Measurements from ENCODE around the gene KHDRBS1. TPM values are rescaled to one million over a fixed set of nuclear protein-coding genes. Genes with fewer than 3 reads are reported as not detected.
"Not testable (repeated sequence)": the region's sequence is repeated elsewhere in the genome, so short reads cannot be mapped to it uniquely, and the experiment has no call there.

The KHDRBS1 gene
- total RNA-seq, 1 donor from 2014 or later: 39.8 TPM

GRCh38 chr1:31987135-31987619, 26.5 kb upstream of the KHDRBS1 start:
- FAIRE-seq (no peak), DNase-seq (ENCODE audit: low read depth) (no peak)

DNA sequence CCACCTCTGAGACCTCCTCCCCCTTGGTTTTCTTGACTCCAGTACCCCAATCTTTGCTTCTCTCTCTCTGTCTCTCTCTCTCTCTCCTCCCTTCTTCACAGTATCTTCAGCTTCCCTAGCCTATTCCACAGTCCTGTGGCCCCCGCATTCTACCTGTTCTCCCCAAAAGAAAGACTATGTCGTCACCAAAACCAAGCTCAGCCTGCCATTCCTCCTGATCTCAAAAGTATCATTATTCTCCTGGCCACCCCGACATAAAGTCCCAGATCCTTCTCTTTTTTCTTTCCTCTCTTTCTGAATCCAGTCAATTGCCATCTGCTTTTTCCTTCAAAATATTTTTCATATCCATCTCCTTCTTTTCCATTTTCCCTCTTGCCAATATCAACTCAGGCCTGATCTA, 23.7 kb upstream of the KHDRBS1 start:
- no peak for DNase-seq (ENCODE audit: low read depth)
- H3K36me3 ChIP-seq (ENCODE audit: control insufficient read depth, insufficient read depth, low read length): no peaks in the 10 kb centered on the region
- no peaks in the 10 kb centered on the region for H3K27me3 ChIP-seq (ENCODE audit: control insufficient read depth, insufficient read depth, low read length)
- H3K4me3 ChIP-seq (ENCODE audit: low read depth, low read length): no peak overlapping the region
- TF ChIP-seq CTCF (IDR thresholded peaks at IDR 0.05; ENCODE audit: insufficient read depth, low read length, severe bottlenecking): no peak
- FAIRE-seq: no peak

More at GRCh38 chr1:31987135-31987619, 26.5 kb upstream of the KHDRBS1 start:
- Histone ChIP-seq H3K27me3 (ENCODE audit: control insufficient read depth, insufficient read depth, low read length) (no peaks in the 10 kb centered on the region), H3K4me3 (ENCODE audit: low read depth, low read length) (no peak overlapping the region), H3K36me3 (ENCODE audit: control insufficient read depth, insufficient read depth, low read length) (no peaks in the 10 kb centered on the region)
- no peak for TF ChIP-seq CTCF (IDR thresholded peaks at IDR 0.05; ENCODE audit: insufficient read depth, low read length, severe bottlenecking)

GRCh38 chr1:31991182-31991581, 22.5 kb upstream of the KHDRBS1 start:
- H3K27me3 ChIP-seq (ENCODE audit: control insufficient read depth, insufficient read depth, low read length): no peaks in the 10 kb centered on the region
- H3K4me3 ChIP-seq (ENCODE audit: low read depth, low read length): no peak overlapping the region
- no peak for DNase-seq (ENCODE audit: low read depth)
- no peak for TF ChIP-seq CTCF (IDR thresholded peaks at IDR 0.05; ENCODE audit: insufficient read depth, low read length, severe bottlenecking)
- FAIRE-seq: no peak
- H3K36me3 ChIP-seq (ENCODE audit: control insufficient read depth, insufficient read depth, low read length): no peaks in the 10 kb centered on the region

- TF ChIP-seq CTCF (IDR thresholded peaks at IDR 0.05; ENCODE audit: insufficient read depth, low read length, severe bottlenecking): no peak
- no peaks in the 10 kb centered on the region for H3K36me3 ChIP-seq (ENCODE audit: control insufficient read depth, insufficient read depth, low read length)
- H3K27me3 ChIP-seq (ENCODE audit: control insufficient read depth, insufficient read depth, low read length): no peaks in the 10 kb centered on the region
- FAIRE-seq (no peak), DNase-seq (ENCODE audit: low read depth) (no peak)
- H3K4me3 ChIP-seq (ENCODE audit: low read depth, low read length): no peak overlapping the region
These were observed 18.4 kb upstream of the KHDRBS1 start for GRCh38 chr1:31995263-31995662.

DNA sequence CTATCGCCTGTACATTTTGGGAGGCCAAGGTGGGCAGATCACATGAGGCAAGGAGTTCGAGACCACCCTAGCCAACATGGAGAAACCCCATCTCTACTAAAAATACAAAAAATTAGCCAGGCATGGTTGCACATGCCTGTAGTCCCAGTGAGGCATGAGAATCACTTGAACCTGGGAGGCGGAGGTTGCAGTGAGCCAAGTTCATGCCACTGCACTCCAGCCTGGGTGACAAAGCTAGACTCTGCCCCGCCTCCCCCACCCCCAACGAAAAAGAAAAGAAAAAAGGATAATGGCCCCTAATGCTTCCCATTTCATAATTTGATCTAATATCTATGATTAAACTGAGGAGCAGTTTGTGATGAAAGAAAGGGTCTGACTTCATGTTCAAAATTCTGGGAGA, 17.5 kb upstream of the KHDRBS1 start:
- not testable (repeated sequence) for FAIRE-seq; DNase-seq (ENCODE audit: low read depth); H3K27me3 ChIP-seq (ENCODE audit: control insufficient read depth, insufficient read depth, low read length); H3K4me3 ChIP-seq (ENCODE audit: low read depth, low read length); H3K36me3 ChIP-seq (ENCODE audit: control insufficient read depth, insufficient read depth, low read length)

GRCh38 chr1:32001863-32002262, 11.8 kb upstream of the KHDRBS1 start:
- H3K4me3 ChIP-seq (ENCODE audit: low read depth, low read length): no peak overlapping the region
- no peaks in the 10 kb centered on the region for H3K27me3 ChIP-seq (ENCODE audit: control insufficient read depth, insufficient read depth, low read length)
- FAIRE-seq: no peak
- DNase-seq (ENCODE audit: low read depth): no peak
- no peaks in the 10 kb centered on the region for H3K36me3 ChIP-seq (ENCODE audit: control insufficient read depth, insufficient read depth, low read length)
- no peak for TF ChIP-seq CTCF (IDR thresholded peaks at IDR 0.05; ENCODE audit: insufficient read depth, low read length, severe bottlenecking)

- H3K4me3 ChIP-seq (ENCODE audit: low read depth, low read length); H3K36me3 ChIP-seq (ENCODE audit: control insufficient read depth, insufficient read depth, low read length); FAIRE-seq; H3K27me3 ChIP-seq (ENCODE audit: control insufficient read depth, insufficient read depth, low read length); DNase-seq (ENCODE audit: low read depth): not testable (repeated sequence)
These were observed 11.4 kb upstream of the KHDRBS1 start for GRCh38 chr1:32002285-32002684.

All from bronchial epithelial cell (primary cell).